ENCODE measurements around the gene CXCR4.

DNA sequence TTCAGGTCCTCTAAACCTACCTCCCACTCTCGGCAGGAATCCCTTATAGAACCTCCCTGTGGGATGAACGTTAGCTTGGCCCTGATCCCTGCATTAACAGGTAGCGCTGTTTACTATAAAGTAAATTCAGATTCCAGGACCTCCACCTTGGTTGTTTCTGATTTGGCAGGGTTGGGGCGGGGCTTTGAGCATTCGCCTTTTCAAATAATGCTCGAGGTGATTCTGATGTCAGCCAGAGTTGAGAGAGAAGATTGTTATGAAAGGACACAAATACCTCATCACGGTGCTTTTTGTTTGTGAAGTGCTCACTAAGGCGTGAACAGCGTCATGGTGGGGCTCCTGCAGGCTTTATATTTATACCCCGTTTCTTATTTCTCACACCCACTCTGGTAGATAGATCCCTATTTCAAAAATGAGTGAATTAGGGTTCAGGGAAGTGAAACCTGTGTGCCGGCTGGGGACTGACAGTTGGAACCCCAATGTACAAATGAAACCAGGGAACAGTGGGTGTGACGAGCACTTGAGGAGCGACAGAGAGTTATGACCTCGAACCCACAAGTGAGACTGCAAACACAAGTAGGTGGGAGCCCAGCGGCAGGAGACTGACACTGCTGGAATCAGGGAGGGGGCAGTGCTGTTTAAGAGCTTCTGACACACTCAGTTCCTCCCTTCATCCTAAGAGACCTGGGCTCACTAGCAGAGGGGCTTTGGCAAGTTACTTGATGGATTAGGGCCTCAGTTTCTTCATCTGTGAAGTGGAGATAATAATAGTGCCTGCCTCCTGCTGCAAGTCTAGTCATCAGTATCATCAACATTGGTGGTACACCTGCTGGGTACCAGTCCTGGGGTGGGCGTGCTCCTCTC lies 14.2 kb upstream of the CXCR4 start:
- TF ChIP-seq, protein P1, sequence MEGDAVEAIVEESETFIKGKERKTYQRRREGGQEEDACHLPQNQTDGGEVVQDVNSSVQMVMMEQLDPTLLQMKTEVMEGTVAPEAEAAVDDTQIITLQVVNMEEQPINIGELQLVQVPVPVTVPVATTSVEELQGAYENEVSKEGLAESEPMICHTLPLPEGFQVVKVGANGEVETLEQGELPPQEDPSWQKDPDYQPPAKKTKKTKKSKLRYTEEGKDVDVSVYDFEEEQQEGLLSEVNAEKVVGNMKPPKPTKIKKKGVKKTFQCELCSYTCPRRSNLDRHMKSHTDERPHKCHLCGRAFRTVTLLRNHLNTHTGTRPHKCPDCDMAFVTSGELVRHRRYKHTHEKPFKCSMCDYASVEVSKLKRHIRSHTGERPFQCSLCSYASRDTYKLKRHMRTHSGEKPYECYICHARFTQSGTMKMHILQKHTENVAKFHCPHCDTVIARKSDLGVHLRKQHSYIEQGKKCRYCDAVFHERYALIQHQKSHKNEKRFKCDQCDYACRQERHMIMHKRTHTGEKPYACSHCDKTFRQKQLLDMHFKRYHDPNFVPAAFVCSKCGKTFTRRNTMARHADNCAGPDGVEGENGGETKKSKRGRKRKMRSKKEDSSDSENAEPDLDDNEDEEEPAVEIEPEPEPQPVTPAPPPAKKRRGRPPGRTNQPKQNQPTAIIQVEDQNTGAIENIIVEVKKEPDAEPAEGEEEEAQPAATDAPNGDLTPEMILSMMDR (IDR thresholded peaks at IDR 0.05), result peak in 1 of 6 experiments; percentile 22
- TF ChIP-seq POLR2A (IDR thresholded peaks at IDR 0.05), result peak; percentile 14

Measured in Peyer's patch (tissue), 4 donors.